Mammary epithelial cell (primary cell): ENCODE measurements around the gene PLEKHA5.

ENCODE experiments used
- EZH2 ChIP-seq: IDR thresholded peaks from 2 replicates; pipeline ENCODE4 v1.6.1; 2012; ENCODE audit warnings: low read length, inconsistent platforms, borderline replicate concordance
- TF ChIP-seq, protein P1 (sequence below), 2 donors: IDR thresholded peaks in 1 of 2; conservative IDR thresholded peaks in 1 of 2; 2 replicates each; pipeline ENCODE4 v1.5.1; 2011 to 2012; ENCODE audit warnings: inconsistent platforms in 2 of 2, low read length in 2 of 2, mild to moderate bottlenecking in 2 of 2, control low read depth in 1 of 2, low read depth in 1 of 2; ENCODE audit not compliant: insufficient read depth in 1 of 2; ENCODE audit errors: extremely low read depth in 1 of 2

DNA sequence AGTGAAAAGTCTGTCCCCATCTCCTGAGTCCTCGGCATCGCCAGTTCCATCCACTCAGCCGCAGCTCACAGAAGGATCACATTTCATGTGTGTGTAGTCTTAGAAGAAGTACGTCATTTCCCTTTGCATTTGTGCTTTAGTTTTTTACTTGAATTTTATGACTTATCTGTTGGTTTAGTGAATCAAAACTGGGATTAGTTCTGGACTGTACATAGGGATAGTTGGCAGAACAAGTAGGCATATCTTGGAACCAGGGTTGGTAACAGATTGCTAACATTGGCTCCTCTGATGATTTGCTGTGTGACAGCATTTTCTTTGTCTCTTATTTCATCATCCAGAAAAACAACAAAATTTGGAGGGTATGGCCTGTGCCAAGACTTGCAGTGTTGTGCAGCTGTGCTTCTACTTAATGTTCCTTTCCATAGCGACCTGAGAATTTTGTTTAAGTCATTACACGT is 240.2 kb downstream of the PLEKHA5 start:
- TF ChIP-seq, protein P1, sequence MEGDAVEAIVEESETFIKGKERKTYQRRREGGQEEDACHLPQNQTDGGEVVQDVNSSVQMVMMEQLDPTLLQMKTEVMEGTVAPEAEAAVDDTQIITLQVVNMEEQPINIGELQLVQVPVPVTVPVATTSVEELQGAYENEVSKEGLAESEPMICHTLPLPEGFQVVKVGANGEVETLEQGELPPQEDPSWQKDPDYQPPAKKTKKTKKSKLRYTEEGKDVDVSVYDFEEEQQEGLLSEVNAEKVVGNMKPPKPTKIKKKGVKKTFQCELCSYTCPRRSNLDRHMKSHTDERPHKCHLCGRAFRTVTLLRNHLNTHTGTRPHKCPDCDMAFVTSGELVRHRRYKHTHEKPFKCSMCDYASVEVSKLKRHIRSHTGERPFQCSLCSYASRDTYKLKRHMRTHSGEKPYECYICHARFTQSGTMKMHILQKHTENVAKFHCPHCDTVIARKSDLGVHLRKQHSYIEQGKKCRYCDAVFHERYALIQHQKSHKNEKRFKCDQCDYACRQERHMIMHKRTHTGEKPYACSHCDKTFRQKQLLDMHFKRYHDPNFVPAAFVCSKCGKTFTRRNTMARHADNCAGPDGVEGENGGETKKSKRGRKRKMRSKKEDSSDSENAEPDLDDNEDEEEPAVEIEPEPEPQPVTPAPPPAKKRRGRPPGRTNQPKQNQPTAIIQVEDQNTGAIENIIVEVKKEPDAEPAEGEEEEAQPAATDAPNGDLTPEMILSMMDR (conservative IDR thresholded peaks at IDR 0.05 in 1 of 2, IDR thresholded peaks at IDR 0.05 in 1 of 2; ENCODE audit: extremely low read depth in 1 of 2, insufficient read depth in 1 of 2, low read depth in 1 of 2, low read length in 2 of 2) = no peak
- TF ChIP-seq EZH2 = no peak
